GM21447 (cell line): Measurements from ENCODE around the gene ARPC1A.
"Not testable (repeated sequence)": the region's sequence is repeated elsewhere in the genome, so short reads cannot be mapped to it uniquely, and the experiment has no call there.

Source experiments
- ATAC-seq: cut with Tn5 transposase; IDR thresholded peaks from one replicate; pipeline ENCODE4 v1.9.1; 2021; ENCODE audit not compliant: unreplicated experiment

ARPC1A gene

GRCh38 chr7:99406557-99406956 is 80.9 kb downstream of the ARPC1A start:
- ATAC-seq: no peak

- ATAC-seq: peak; percentile 7
These were observed 82.2 kb downstream of the ARPC1A start for GRCh38 chr7:99407872-99408378.

DNA sequence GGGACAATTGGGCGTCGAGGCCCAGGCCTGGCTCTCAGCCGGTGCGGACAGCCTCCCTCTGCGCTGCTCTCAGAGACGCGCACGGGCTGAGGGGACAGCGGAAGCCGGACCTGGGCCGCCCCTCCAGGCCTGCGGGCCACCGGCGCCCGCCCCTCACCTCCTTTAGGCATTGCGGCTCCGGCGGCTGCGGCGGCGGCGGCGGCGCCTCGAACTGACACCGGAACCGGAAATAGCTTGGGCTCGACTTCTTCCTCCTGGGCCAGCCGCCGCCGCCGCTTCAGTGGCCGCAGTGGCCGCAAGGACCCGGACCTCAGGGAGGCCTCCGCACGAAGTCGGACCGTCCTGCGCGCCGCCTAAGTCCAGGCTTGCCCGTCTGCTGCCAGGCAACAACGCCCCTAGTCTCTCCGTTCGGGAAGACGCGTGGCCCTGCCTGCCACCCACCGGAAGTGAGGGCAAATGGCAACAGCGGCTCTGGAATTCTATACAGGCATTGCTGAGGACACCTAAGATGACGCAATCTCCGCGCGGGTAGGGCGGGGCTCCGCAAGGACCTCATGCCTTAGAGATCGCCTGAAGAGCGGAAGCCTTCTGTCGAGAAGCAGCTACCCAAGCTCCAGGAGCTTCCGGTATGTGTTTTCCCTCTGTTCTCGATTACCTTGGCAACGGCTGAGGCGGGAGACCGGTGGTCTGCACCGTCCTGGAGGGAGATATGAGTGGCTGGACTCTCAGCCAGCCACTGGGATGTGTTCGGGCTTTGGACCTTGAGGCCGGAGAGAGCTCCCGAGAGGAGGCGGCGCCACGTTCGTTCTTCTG is 82.9 kb downstream of the ARPC1A start, which contains the start of the genes BUD31 and PDAP1:
BUD31 (plus strand) TSS at position 591 of the 813 bp plus-strand sequence. CDS start 2,124 bp downstream, outside the sequence.
PDAP1 (minus strand) TSS at position 219 of the 813 bp plus-strand sequence; CDS start at position 170, 49 bp downstream.
- peak; percentile 79 for ATAC-seq

GRCh38 chr7:99409192-99409572 is 83.5 kb downstream of the ARPC1A start:
- ATAC-seq: peak; percentile 5

DNA sequence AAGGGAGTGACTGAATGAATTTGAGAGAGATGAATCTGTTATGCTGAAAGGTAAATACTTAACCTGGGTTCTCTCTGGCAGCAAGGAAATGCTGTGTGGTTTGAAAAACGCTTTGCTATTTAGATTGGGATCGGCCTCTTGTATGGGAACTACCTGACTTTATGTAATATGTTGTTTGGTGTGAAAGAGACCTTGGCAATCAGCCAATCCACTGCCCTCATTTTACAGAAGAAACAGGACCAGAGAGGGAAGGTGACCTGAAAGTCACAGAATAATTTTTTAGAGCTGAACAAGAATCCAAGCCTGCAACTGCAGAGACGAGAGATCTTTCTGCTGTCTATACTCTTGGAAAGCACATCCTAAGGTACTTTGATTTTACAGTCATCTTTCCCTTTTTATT is 84.1 kb downstream of the ARPC1A start:
- no peak for ATAC-seq

- no peak for ATAC-seq
These were observed 84.9 kb downstream of the ARPC1A start for GRCh38 chr7:99410635-99411034.

DNA sequence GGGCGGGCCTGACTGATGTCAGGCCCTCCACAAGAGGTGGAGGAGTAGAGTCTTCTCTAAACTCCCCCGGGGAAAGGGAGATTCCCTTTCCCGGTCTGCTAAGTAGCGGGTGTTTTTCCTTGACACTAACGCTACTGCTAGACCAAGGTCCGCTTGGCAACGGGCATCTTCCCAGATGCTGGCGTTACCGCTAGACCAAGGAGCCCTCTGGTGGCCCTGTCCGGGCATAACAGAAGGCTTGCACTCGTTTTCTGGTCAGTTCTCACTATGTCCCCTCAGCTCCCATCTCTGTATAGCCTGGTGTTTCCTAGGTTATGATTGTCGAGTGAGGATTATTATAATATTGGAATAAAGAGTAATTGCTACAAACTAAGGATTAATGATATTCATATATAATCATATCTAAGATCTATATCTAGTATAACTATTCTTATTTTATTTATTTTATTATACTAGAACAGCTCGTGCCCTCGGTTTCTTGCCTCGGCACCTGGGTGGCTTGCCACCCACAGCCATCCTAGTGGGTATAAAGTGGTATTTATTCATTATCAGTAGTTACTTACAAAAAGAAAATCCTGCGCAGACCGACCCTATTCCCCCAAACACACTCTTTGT is 89.9 kb downstream of the ARPC1A start:
- ATAC-seq: not testable (repeated sequence)
